Effector CD8-positive, alpha-beta T cell (primary cell): Measurements from ENCODE around the gene PA2G4.
"Not testable (repeated sequence)": the region's sequence is repeated elsewhere in the genome, so short reads cannot be mapped to it uniquely, and the experiment has no call there.

ENCODE experiments used
- DNase-seq: peaks from one replicate; lab custom pipeline; 2025; lab: John Stamatoyannopoulos, UW

The PA2G4 gene

GRCh38 chr12:56099787-56100186 lies 4.6 kb upstream of the PA2G4 start:
- DNase-seq = no peak

- no peak for DNase-seq
These were observed 3.3 kb upstream of the PA2G4 start for GRCh38 chr12:56101045-56101444.

GRCh38 chr12:56102683-56103065 lies 1.7 kb upstream of the PA2G4 start:
- DNase-seq = no peak

GRCh38 chr12:56103066-56103711 lies 1.2 kb upstream of the PA2G4 start:
- no peak for DNase-seq

- DNase-seq = no peak
These were observed 593 bp upstream of the PA2G4 start for GRCh38 chr12:56103823-56104108.

- DNase-seq = no peak
These were observed 653 bp downstream of the PA2G4 start for GRCh38 chr12:56104815-56105608.

GRCh38 chr12:56105609-56105902 lies 1.2 kb downstream of the PA2G4 start:
- no peak for DNase-seq

- no peak for DNase-seq
These were observed 2.9 kb downstream of the PA2G4 start for GRCh38 chr12:56107242-56107641.

- DNase-seq = no peak
These were observed 6.2 kb downstream of the PA2G4 start for GRCh38 chr12:56110571-56110970.

- DNase-seq = no peak
These were observed 9.7 kb downstream of the PA2G4 start for GRCh38 chr12:56114084-56114483.

- DNase-seq = no peak
These were observed 11.0 kb downstream of the PA2G4 start for GRCh38 chr12:56115329-56115728.

- peak; percentile 90 for DNase-seq
These were observed 12.1 kb downstream of the PA2G4 start, which contains the start of gene RPL41 for GRCh38 chr12:56116267-56117081. TSS of gene RPL41 (plus strand) at chr12:56116633.

GRCh38 chr12:56117082-56117706 lies 12.8 kb downstream of the PA2G4 start:
- DNase-seq = not testable (repeated sequence)

GRCh38 chr12:56117778-56118687 lies 13.7 kb downstream of the PA2G4 start, which contains the start of gene ZC3H10:
TSS of gene ZC3H10 (plus strand) at chr12:56118266. CDS start at chr12:56120563, 2,297 bp downstream.
- DNase-seq = peak; percentile 95

GRCh38 chr12:56118688-56119357 lies 14.5 kb downstream of the PA2G4 start:
- DNase-seq = no peak

- DNase-seq = peak; percentile 39
These were observed 15.0 kb downstream of the PA2G4 start for GRCh38 chr12:56119361-56119796.

- no peak for DNase-seq
These were observed 15.9 kb downstream of the PA2G4 start for GRCh38 chr12:56120158-56120846.

GRCh38 chr12:56121204-56121870 lies 17.0 kb downstream of the PA2G4 start:
- DNase-seq = no peak

- no peak for DNase-seq
These were observed 18.3 kb downstream of the PA2G4 start for GRCh38 chr12:56122637-56123036.

GRCh38 chr12:56124133-56124532 lies 19.8 kb downstream of the PA2G4 start:
- DNase-seq = no peak
